SK-N-DZ (cell line): Measurements from ENCODE around the gene ULBP2.
A peak's percentile ranks its signal among the peaks of the same experiment; 100 is the strongest.
"Not testable (repeated sequence)": the region's sequence is repeated elsewhere in the genome, so short reads cannot be mapped to it uniquely, and the experiment has no call there.

Experiments
- DNase-seq: peaks from one replicate; pipeline ENCODE4 v3.0.0-alpha.2; 2015; ENCODE audit warnings: low spot score

ULBP2 gene

DNA sequence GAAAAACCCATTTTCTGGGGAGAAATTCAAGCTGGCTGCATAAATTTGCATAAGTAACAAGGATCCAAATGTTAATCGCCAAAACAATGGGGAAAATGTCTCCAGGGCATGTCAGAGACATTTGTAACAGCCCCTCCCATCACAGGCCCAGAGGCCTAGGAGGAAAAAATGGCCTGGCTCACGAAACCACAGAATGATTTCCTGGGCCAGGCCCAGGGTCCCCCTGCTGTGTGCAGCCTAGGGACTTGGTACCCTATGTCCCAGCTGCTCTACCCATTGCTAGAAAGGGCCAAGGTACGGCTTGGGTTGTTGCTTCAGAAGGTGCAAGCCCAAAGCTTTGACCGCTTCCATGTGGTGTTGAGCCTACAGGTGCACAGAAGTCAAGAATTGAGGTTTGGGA lies 33.3 kb upstream of the ULBP2 start:
- not testable (repeated sequence) for DNase-seq

DNA sequence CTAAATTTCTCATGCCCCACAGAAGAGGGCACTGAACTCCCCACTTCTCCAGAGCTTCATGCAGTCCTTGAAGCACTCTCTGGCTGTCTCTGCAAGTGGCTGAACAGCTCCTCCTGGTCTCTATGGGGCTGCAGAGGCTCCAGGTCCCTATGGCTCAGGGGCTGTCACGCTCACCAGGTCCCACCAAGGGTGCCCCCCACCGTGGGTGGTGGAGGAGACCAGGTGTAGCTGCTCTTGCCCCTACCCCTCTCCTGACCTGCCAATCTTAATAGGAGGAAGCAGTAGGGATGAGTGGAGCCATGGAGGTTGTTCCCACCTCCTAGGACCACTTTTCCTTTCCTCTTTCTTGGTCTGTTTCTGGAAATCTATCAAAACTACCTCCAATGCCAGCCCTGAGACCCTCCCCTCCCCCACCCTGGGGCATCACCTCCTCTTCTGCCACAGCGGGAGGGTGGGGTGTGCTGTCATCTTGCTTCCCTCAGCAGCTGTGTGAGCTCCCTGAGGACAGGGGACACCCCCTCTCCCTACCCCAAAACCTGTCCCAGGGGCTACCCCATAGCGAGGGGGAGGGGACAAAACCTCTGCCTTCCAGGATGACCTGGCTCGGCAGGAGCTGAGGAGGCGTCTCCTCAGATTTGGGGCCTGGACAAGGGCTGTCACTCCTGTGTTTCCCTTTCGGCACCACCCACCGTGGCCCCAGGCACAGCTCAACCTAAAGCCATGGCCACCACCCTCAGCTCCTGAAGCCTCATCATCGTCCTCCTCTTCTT lies 31.9 kb upstream of the ULBP2 start:
- no peak for DNase-seq

DNA sequence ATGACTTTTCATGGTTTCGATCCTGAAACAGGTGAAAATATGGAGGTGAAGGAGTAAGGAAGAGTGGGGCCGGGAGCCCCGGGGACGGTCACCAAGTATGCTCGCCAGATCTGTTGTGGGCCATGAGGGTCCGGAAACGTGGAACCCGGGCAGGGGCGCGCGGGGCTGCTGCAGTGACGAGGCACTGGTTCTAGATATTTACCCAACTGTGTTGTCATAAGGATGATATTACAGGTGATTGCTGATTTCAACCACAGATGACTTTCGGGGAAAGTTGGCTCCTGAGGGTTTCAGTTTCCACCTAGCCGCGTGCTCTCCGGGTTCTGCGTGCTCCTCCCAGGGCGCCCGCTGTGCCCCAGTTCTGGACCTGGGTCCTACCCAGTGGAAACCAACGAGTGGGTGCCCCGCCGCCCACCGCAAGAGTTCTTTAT lies 31.1 kb upstream of the ULBP2 start:
- no peak for DNase-seq

DNA sequence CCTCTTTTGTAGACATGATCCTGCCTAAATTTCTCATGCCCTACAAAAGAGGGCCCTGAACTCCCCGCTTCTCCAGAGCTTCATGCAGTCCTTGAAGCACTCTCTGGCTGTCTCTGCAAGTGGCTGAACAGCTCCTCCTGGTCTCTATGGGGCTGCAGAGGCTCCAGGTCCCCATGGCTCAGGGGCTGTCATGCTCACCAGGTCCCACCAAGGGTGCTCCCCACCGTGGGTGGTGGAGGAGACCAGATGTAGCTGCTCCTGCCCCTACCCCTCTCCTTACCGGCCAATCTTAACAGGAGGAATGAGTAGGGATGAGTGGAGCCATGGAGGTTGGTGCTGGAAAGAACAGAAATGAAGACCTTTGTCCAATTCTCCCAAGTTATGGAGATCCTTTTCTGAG lies 29.1 kb upstream of the ULBP2 start:
- not testable (repeated sequence) for DNase-seq

DNA sequence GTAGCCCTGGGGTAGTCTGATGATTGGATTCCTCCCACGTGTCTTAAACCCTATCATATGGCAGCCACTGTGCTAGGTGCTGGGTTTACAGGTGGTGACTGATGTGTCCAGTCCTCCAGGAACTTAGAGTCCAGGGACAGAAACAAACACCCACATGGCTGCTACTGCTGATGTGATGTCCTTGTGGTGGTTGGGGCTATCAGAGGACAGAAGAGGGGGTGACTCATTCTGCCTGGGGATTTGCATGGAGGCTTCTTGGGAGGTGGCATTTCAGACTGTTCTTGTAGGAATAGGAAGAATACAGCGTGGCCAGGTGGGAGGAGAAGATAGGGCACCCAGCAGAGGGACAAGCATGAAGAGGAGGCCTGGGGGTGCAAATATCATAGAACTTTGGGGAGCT lies 28.7 kb upstream of the ULBP2 start:
- no peak for DNase-seq

DNA sequence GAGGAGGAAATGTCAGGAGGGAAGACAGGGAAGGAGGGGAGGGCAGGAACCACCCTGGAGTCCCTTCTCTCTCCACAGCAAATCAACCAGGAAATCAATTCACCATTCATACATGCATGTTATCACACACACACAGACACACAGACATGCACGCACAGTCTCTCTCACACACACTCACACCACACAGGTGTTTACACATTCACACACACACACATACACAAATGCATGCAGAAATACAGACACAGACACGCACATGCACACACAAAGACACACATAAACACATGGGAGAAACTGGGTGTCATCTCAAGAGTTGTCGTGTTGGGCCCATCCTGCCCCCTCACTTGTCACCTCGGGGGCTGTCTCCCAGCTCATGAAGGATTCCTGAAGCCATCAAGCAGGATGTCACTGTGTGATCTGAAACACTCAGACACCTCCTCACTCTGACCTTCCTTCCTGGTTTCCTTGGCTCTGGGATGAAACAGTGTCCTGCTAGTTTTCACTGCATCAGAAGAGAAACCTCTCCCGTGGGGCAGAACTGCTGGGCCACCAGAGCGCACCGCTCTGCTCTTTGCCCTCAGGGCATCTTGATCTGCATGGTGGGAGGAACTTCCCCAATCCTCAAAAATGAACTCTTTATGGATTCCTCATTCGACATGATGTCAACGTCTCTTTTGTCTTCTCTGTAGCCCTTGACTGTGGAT lies 28.1 kb upstream of the ULBP2 start:
- no peak for DNase-seq

DNA sequence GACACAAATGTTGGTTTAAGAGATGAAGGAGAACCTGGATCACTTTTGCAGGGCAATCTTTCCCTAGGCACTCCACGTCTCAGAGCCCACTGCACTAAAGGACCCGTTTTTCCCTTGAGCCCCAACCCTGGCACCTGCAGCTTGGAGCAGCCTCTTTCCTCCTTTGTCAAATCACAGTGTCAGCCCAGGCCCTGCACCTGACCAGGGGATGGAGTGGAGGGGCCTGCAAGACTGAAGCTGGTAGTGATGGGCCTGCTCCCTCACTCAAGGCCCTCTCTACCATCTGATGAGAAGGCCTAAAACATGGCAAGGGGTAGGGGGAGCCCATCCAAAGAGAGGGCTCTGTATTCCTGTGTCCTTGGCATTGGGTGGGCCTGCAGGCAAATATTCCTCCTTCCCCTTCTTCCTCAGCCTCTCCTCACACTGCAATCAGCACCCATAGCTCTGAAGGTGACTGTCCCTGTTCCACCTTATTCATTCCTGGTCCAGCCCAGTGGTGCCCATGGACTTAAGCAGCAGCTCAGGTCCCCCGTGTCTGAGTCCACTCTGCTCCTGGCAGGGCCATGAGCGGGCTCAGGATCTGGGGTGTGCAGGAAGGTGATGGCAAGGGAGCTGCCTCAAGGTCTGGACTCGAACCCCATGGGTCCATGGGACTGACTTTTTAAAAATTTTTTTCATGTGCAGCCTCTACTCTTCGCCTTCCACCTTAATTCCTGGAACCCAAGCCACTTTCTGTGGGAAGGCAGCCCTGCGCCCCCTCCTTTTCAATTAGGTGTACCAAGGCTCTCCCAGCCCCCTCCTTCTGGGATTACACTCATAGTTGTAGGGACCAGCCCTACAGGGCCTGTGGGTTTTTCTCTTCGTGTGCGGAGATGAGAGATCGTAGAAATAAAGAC lies 25.6 kb upstream of the ULBP2 start:
- no peak for DNase-seq

DNA sequence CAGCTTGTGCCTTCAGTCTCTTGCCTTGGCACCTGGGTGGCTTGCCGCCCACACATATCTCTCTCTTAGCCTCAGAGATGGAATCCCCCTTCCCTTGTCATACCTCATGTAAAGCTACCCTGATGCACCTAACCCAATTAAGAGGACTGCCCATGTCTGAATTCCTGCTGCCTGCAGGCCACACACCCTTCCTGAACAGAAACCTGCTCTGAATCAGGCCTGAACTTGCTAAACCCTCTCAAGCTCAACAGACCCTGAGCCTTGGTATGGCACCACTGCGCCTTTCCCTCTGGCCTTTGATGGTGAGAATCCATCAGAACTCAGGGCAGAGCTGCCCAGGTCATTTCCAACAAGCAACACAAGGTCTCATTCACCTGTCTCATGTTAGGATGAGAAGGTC lies 24.1 kb upstream of the ULBP2 start:
- no peak for DNase-seq

DNA sequence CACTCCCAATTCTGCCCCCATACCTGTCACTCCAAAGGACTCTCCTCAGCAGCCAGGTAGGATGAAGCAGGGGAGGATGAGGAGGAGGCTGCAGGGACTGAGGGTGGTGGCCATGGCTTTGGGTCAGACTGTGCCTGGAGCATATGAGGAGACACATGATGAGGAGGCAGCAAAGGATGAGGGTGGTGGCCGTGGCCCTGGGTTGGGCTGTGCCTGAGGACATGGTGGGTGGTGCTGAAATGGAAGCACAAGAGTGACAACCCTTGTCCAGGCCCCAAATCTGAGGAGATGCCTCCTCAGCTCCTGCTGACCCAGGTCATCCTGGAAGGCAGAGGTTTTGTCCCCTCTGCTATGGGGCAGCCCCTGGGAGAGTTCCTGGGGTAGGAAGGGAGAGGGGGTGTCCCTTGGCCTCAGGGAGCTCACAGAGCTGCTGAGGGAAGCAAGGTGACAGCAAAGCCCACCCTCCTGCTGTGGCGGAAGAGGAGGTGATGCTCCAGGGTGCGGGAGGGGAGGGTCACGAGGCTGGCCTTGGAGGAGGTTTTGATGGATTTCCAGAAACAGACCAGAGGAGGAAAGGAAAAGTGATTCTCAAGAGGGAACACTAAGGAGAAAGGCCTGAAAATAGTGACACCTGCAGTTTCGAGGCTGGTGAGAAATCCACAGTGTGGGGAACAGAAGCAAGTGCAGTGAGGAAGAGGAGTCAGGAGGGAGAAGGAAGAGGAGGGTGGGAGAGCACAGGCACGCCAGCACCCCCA lies 23.5 kb upstream of the ULBP2 start:
- no peak for DNase-seq

DNA sequence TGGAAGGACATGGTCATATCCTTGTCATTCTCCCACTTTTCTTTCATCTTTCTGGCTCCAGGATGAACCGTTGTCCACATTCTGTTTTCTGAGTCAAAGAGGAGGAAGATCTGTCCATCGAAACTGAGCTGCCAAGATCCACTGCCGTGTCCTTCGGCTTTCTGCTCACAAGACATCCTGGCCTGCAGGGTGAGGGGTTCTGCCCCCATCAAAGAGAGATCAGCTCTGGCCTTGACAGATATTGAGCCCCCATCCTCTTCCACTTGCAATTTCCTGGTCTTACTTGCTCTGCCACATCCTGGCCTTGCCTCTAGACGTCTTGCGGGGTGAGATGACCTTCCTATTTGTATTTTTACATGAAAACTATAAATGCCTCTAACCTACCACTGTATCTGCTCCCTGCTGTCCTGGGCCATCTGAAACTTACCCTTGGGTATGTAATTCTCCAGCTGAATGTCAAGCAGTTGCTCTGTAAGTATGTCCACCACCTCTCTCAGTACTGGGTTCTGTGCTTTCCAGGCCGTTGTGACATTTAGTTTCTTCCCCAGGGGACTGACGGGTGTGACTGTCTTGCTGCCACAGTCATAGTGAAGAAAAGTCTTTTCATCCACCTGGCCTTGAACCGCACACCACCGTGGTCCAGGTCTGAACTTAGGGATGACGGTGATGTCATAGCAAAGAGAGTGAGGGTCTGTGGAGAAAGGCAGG lies 22.5 kb upstream of the ULBP2 start:
- not testable (repeated sequence) for DNase-seq

DNA sequence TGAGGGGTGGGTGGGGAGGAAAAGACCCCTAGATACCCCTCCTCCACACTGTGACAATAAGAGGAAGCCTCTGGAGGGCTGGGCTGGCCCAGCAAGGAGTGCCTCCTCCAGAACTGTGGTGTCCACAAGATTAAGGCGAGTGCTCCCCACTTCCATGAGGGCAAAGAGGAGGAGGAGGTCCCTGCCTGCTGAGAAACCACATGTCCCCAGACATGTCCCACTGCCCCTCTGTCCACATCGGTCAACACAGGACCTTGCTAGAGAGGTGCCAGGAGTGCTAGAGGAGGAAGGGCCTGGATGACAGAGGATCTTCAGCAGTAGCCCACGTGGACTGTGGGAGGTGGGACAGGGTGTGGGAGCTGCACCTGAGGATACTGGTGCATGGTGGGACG lies 22.0 kb upstream of the ULBP2 start:
- DNase-seq, result no peak

DNA sequence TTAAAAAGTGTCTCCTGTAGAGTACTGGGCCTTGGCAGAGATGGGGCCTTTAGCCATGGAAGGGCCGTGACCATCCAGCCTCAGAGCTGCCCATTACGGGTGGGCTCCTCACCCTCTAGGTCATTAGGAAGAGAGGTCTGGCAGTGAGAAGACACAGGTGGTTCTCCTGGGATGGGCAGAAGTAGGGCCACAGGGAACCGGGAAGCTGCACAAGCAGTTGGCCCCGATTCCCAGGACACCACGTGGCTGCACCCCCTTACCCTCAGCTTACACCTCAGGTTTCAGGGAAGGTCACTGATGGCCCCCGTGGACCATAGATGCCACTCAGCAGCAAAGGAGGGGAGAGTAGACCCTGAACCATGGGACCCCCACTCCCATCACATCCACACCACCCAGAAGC lies 20.5 kb upstream of the ULBP2 start:
- DNase-seq, result no peak

DNA sequence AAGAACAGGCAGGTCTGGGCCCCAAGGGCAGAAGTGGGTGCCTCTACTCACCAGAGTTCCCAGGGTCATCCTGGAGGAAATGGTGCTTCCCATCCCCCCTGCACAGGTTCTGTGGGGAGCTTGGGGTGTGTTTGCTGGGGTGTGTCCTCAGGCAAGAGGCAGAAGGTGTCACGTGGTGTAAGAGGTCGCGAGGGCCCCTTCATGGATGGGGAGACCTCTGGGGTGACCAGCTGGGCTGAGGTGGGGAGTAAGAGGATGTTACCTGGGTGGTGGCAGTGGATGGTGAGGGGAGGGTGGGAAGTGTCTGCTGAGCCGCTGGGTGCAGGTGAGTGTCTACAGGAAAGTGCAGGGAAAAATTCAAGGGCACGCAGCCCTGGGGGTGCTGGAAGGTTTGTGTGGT lies 19.7 kb upstream of the ULBP2 start:
- DNase-seq, result not testable (repeated sequence)

DNA sequence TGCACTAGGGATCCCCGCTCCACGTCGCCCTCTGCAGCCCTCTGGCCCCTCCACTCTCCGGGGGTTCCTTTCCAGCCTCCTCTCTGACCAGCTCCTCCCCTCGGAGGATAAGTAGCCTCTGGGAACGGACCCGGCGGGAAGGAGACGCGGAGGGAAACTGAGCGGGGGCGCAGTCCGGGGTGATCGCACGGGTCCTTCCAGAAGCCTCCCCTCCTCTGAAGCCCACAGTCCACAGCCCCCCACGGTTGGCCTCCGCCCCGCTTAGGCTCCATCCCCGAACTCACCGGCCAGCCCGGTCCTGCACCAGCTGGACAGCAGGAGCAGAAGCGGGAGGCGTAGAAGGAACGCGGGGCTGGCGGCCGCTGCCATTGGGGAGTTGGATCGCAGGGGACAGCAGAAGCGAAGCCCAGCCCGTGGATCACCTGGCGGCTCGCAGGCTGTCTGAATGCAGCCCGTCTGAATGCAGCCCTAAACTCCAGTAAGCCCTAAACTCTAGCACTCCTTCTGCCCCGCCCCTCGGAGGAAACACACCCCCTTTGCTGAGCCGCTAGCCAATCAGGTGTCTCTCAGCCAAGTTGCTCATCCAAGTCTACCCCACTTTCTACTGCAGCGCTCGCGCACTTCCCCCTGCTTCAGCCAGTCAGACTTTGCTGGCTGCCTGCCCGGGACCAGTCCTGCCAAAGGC lies 19.0 kb upstream of the ULBP2 start, which contains the start of gene RAET1G:
TSS of gene RAET1G (minus strand) at position 480 of the 685 bp plus-strand sequence. CDS start at position 369, 111 bp downstream.
- DNase-seq, result peak; percentile 73

DNA sequence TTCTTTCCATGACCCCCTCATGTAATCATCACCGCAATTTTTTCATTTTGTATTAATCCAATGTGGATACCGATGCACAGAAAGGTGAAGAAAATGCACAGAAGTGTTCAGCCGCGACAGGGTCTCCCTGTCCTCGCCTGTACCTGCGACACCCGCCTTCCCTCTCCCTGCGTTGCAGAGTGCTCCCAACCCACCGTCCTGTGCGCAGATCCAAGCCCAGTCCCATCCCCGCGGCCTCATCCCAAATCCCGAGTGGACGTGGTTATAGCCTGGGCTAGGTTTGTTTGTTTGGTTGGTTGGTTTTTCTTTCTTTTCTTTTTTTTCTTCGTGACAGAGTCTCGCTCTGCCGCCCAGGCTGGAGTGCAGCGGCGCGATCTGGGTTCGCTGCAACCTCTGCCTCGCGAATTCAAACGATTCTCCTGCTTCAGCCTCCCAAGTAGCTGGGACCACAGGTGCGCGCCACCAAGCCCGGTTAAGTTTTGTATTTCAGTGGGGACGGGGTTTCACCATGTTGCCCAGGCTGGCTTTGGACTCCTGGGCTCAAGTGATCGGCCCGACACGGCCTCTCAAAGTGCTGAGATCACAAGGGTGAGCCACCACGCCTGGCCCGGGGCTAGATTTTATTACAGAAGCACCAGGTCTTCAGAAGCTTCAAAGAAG lies 18.4 kb upstream of the ULBP2 start:
- no peak for DNase-seq

DNA sequence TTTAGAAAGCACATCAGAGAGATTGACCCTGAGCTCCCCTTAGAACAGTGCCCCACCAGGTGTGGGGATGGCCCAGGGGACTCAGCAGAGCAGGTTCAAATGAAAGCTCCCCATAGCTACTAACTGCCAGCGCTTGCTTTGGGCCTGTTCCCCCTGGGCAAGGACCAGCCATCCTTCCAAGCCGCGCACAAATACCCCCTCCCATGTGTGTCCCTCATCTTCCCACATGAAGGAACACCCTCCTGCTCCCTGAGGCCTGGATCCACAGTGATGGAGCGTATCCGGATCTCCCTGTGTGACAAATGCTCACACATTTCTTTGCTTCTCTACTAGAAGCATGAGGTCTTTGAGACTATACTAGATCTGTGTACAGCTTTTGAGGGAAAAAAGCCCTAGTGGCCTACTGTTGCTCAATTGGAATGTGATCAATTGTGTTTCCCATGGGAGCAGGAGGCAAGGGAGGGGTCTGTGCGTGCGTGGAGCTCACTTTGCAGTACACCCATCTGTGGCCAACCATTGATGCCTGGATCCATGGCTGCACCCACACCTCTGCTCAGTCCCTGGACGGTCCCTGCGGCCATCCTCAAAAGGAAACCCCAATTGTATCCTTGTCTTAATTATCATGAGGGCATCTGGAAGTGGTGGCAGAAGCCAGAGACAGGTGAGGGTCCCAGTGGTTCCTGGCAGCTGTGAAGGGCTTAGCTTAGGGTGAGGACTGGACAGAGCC lies 17.4 kb upstream of the ULBP2 start:
- DNase-seq, result no peak

DNA sequence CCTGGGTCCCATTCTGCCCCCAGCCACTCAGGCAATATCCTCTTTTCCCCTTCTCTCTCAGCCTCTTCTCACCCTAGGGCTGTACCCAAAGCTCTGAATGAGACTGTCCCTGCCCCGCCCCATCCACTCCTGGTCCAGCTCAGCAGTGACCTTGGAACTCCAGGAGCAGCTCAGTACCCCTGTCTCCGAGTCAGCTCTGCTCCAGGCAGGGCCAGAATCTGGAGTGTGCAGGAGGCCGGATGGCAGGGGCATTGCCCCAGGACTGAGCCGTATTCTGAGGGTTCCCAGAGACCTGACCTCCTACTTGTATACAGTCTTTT lies 16.9 kb upstream of the ULBP2 start:
- DNase-seq, result no peak

DNA sequence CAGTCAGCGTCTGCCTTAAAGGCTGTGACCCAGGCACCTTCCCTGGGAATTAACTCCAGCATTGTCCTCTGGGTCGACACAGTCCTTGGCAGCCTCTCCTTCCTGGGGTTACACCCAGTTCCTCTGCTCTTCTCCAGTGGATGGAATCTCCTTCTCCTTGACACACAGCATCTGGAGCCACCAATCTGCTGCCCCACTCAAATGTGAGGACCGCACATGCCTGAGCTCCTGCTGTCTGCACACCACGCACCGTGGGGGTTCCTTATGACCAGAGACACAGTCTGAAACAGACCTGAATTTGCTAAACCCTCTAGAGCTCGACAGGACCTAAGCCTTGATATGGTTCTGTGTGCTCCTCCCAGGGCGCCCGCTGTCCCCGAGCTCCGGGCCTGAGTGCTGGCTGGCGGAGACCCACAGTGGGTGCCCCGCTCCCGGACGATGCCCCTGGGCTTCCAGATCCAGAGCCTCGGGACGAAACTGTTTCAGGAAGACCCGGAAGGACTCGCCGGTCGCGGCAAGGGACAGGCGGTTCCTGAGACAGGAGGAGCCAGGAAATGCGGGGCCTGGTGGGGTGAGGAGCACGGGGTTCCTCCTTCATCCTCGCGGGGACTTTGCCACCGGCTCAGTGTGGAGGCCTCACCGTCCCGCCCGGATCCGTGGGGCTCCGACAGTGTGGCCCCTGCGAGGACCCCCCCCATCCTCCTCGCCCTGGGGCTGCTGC lies 16.4 kb upstream of the ULBP2 start:
- no peak for DNase-seq
